GM12878 (cell line): ENCODE data around the gene COX17. TPM values are rescaled to one million over a fixed set of nuclear protein-coding genes. Genes with fewer than 3 reads are reported as not detected.

ENCODE experiments used
- ASH2L ChIP-seq: fragments of 300-600, 200-600 bp; sonication (generic); IDR thresholded peaks from 2 replicates; pipeline ENCODE4 v1.6.1; 2017; ENCODE audit warnings: low read depth, mild to moderate bottlenecking, borderline replicate concordance
- CHD4 ChIP-seq: fragments of 200-600 bp; sonication (generic); IDR thresholded peaks from 2 replicates; pipeline ENCODE4 v1.6.1; 2016; ENCODE audit warnings: mild to moderate bottlenecking
- CREB1 ChIP-seq: IDR thresholded peaks from 2 replicates; pipeline ENCODE4 v1.6.1; 2012; ENCODE audit warnings: low read depth, mild to moderate bottlenecking, inconsistent platforms
- DPF2 ChIP-seq: fragments of 450-650 bp; IDR thresholded peaks from 2 replicates; pipeline ENCODE4 v1.6.1; 2017; ENCODE audit warnings: mild to moderate bottlenecking
- ETV6 ChIP-seq, 2 experiments: fragments of 450-650 bp in 1 of 2; IDR thresholded peaks in 1 of 2; conservative IDR thresholded peaks in 1 of 2; 2 replicates each; pipeline ENCODE4 v1.6.1; 2014; ENCODE audit warnings: antibody characterized with exemption in 1 of 2, borderline replicate concordance in 1 of 2, low read depth in 1 of 2, mild to moderate bottlenecking in 1 of 2, moderate library complexity in 1 of 2
- FOXM1 ChIP-seq: IDR thresholded peaks from 2 replicates; pipeline ENCODE4 v1.6.1; 2012; ENCODE audit warnings: low read depth, mild to moderate bottlenecking, inconsistent platforms, low read length, moderate library complexity
- HDAC6 ChIP-seq: fragments of 200-600 bp; sonication (generic); IDR thresholded peaks from one replicate; pipeline ENCODE4 v1.8.0; 2017; ENCODE audit warnings: antibody characterized with exemption; ENCODE audit not compliant: unreplicated experiment
- HDGF ChIP-seq: fragments of 450-650 bp; IDR thresholded peaks from 2 replicates; pipeline ENCODE4 v1.6.1; 2016; ENCODE audit warnings: antibody characterized with exemption
- IKZF2 ChIP-seq, 2 experiments: fragments of 450-650 bp; IDR thresholded peaks; 2 replicates each; pipeline ENCODE4 v1.6.1; 2017; ENCODE audit warnings: mild to moderate bottlenecking in 2 of 2, moderate library complexity in 2 of 2
- JUNB ChIP-seq: IDR thresholded peaks from 2 replicates; pipeline ENCODE4 v1.6.1; 2016; ENCODE audit warnings: antibody characterized with exemption, mild to moderate bottlenecking
- MTA3 ChIP-seq: IDR thresholded peaks from 2 replicates; pipeline ENCODE4 v1.6.1; 2012; ENCODE audit warnings: low read length, inconsistent platforms, borderline replicate concordance
- MYC ChIP-seq: IDR thresholded peaks from 2 replicates; pipeline ENCODE4 v1.6.1; 2011; ENCODE audit warnings: mild to moderate bottlenecking, low read length, moderate library complexity, inconsistent platforms; ENCODE audit not compliant: insufficient read depth, insufficient replicate concordance, insufficient read length, severe bottlenecking
- NFYA ChIP-seq: IDR thresholded peaks from 2 replicates; pipeline ENCODE4 v1.6.1; 2011; ENCODE audit warnings: low read depth, mild to moderate bottlenecking, low read length, improper control_type of control experiment, borderline replicate concordance
- NR2C1 ChIP-seq: fragments of 450-650 bp; IDR thresholded peaks from 2 replicates; pipeline ENCODE4 v1.6.1; 2017; ENCODE audit warnings: antibody characterized with exemption, mild to moderate bottlenecking, moderate library complexity
- NRF1 ChIP-seq: conservative IDR thresholded peaks from 2 replicates; pipeline ENCODE4 v1.6.1; 2011; ENCODE audit warnings: mild to moderate bottlenecking, low read depth, low read length, improper control_type of control experiment
- PAX5 ChIP-seq: IDR thresholded peaks from 2 replicates; pipeline ENCODE4 v1.6.1; 2011; ENCODE audit warnings: low read depth, low read length, borderline replicate concordance
- PBX3 ChIP-seq: IDR thresholded peaks from 2 replicates; pipeline ENCODE4 v1.6.1; 2011; ENCODE audit warnings: mild to moderate bottlenecking, low read depth, low read length, moderate library complexity; ENCODE audit not compliant: insufficient replicate concordance
- RB1 ChIP-seq: fragments of 450-650 bp; formaldehyde crosslinking; IDR thresholded peaks from 2 replicates; pipeline ENCODE4 v1.6.1; 2017; ENCODE audit warnings: mild to moderate bottlenecking, borderline replicate concordance
- SREBF1 ChIP-seq: IDR thresholded peaks from 2 replicates; pipeline ENCODE4 v1.6.1; 2012; ENCODE audit warnings: mild to moderate bottlenecking, low read length
- SREBF2 ChIP-seq: IDR thresholded peaks from 2 replicates; pipeline ENCODE4 v1.6.1; 2012; ENCODE audit warnings: mild to moderate bottlenecking, low read length
- TBL1XR1 ChIP-seq: IDR thresholded peaks from 2 replicates; pipeline ENCODE4 v1.6.1; 2012; ENCODE audit warnings: low read depth, low read length, improper control_type of control experiment
- USF2 ChIP-seq: IDR thresholded peaks from 2 replicates; pipeline ENCODE4 v1.6.1; 2011; ENCODE audit warnings: low read depth, low read length, improper control_type of control experiment, borderline replicate concordance
- WRNIP1 ChIP-seq: IDR thresholded peaks from 2 replicates; pipeline ENCODE4 v1.6.1; 2011; ENCODE audit warnings: low read depth, low read length, improper control_type of control experiment, borderline replicate concordance
- ZNF24 ChIP-seq: fragments of 450-650 bp; IDR thresholded peaks from 2 replicates; pipeline ENCODE4 v1.6.1; 2017; ENCODE audit warnings: antibody characterized with exemption, mild to moderate bottlenecking
- polyA plus RNA-seq, 11 experiments: library from polyadenylated mRNA; depleted of rRNA in 4 of 11; unstranded in 6 of 11; stranded (reverse) in 5 of 11; fragments of >200 nt; fragmentation: Nextera tagmentation in 4 of 11; fragmentation: Illumina TruSeq in 1 of 11; extraction: Ambion mirVana in 4 of 11; extraction: Trizol in 1 of 11; gene quantifications; 1 replicate in 1 of 11; 2 replicates in 10 of 11; pipeline versions ENCODE4 v1.2.1 to v1.2.3, GENCODE V29; 2011 to 2016; ENCODE audit warnings: inconsistent platforms in 2 of 11, missing spikeins in 2 of 11, low read depth in 1 of 11
- total RNA-seq, 4 experiments: library from RNA; depleted of rRNA in 3 of 4; stranded (reverse); fragments of >200 nt in 3 of 4; fragmentation: Illumina TruSeq in 1 of 4; extraction: Trizol in 1 of 4; gene quantifications; 2 replicates each; pipeline versions ENCODE4 v1.2.1 to v1.2.3, GENCODE V29; 2013 to 2021
- TF ChIP-seq, protein P1 (sequence below): fragments of 450-650 bp; IDR thresholded peaks from 2 replicates; pipeline ENCODE4 v1.6.1; 2017; ENCODE audit warnings: mild to moderate bottlenecking, moderate library complexity

Gene COX17
- total and polyA plus RNA-seq, 10 of the 15 experiments (the other 5 are each of a cell fraction or from before 2014, with no cell fraction given): 111 to 717 (median 243) TPM

DNA sequence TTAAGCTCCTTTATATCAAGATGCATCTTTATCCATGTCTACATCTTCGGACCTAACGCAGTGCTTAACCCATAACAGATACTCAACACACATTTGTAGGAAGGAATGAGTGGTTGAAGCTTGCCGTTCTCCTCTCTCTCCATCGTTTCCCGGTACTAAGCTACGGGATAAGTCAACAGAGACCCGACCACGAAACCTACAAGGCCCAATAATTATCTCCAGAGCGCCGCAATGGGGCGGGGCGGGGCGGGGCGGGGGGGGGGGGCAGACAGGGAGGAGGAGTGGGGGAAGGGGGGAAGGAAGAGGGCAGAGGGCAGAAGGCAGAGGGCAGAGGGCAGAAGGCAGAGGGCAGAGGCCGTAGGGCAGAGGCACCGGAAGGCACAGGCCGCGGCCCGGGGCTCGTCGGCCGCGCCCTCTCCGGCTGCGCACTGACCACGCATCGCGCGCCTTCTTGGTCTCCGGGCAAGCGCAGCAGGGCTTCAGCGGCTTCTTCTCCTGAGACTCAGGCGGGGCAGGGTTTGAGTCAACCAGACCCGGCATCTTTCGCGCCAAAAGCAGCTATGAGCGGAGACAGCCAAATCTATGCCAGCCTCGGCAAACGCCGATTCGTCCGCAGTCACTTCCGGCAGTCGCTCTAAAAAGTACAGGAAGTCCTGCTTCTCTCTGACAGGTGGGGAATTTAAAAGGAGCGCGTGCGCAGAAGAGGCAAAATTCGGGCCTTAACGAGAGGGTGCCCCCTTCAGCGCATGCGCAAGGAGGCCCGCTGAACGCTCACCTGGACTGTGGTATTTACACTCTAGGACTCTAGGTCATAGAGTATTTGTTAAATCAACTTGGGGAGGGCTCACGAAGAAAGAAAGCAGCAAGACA lies at the start of gene COX17 (continued):
- TF ChIP-seq, protein P1, sequence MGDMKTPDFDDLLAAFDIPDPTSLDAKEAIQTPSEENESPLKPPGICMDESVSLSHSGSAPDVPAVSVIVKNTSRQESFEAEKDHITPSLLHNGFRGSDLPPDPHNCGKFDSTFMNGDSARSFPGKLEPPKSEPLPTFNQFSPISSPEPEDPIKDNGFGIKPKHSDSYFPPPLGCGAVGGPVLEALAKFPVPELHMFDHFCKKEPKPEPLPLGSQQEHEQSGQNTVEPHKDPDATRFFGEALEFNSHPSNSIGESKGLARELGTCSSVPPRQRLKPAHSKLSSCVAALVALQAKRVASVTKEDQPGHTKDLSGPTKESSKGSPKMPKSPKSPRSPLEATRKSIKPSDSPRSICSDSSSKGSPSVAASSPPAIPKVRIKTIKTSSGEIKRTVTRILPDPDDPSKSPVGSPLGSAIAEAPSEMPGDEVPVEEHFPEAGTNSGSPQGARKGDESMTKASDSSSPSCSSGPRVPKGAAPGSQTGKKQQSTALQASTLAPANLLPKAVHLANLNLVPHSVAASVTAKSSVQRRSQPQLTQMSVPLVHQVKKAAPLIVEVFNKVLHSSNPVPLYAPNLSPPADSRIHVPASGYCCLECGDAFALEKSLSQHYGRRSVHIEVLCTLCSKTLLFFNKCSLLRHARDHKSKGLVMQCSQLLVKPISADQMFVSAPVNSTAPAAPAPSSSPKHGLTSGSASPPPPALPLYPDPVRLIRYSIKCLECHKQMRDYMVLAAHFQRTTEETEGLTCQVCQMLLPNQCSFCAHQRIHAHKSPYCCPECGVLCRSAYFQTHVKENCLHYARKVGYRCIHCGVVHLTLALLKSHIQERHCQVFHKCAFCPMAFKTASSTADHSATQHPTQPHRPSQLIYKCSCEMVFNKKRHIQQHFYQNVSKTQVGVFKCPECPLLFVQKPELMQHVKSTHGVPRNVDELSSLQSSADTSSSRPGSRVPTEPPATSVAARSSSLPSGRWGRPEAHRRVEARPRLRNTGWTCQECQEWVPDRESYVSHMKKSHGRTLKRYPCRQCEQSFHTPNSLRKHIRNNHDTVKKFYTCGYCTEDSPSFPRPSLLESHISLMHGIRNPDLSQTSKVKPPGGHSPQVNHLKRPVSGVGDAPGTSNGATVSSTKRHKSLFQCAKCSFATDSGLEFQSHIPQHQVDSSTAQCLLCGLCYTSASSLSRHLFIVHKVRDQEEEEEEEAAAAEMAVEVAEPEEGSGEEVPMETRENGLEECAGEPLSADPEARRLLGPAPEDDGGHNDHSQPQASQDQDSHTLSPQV: no peak
- TF ChIP-seq ZNF24 (no peak), SREBF2 (no peak), PBX3 (peak; percentile 35), WRNIP1 (no peak), TBL1XR1 (0 out of 2 replicates have a peak, but pooled peaks have one; percentile 54), HDAC6 (no peak), PAX5 (no peak; the same call in 1 of the 2 replicates), RB1 (peak; percentile 98), USF2 (no peak), SREBF1 (peak; percentile 71), MTA3 (no peak), HDGF (no peak; the same call in 1 of the 2 replicates), NR2C1 (peak; percentile 99), IKZF2 (IDR thresholded peaks at IDR 0.05) (no peak), JUNB (no peak; the same call in 1 of the 2 replicates), MYC (no peak), ETV6 (conservative IDR thresholded peaks at IDR 0.05 in 1 of 2, IDR thresholded peaks at IDR 0.05 in 1 of 2; ENCODE audit: borderline replicate concordance in 1 of 2, low read depth in 1 of 2) (peak in 1 of 2 experiments; percentile 55; a peak in 1 of 4 replicates), ASH2L (no peak), NRF1 (peak; percentile 94), CHD4 (no peak), FOXM1 (no peak), NFYA (no peak), DPF2 (no peak), CREB1 (peak; percentile 40; the same call in 1 of the 2 replicates)
